ENCODE measurements around the gene MRGPRF.
A peak's percentile ranks its signal among the peaks of the same experiment; 100 is the strongest.

The MRGPRF gene, protein sequence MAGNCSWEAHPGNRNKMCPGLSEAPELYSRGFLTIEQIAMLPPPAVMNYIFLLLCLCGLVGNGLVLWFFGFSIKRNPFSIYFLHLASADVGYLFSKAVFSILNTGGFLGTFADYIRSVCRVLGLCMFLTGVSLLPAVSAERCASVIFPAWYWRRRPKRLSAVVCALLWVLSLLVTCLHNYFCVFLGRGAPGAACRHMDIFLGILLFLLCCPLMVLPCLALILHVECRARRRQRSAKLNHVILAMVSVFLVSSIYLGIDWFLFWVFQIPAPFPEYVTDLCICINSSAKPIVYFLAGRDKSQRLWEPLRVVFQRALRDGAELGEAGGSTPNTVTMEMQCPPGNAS

DNA sequence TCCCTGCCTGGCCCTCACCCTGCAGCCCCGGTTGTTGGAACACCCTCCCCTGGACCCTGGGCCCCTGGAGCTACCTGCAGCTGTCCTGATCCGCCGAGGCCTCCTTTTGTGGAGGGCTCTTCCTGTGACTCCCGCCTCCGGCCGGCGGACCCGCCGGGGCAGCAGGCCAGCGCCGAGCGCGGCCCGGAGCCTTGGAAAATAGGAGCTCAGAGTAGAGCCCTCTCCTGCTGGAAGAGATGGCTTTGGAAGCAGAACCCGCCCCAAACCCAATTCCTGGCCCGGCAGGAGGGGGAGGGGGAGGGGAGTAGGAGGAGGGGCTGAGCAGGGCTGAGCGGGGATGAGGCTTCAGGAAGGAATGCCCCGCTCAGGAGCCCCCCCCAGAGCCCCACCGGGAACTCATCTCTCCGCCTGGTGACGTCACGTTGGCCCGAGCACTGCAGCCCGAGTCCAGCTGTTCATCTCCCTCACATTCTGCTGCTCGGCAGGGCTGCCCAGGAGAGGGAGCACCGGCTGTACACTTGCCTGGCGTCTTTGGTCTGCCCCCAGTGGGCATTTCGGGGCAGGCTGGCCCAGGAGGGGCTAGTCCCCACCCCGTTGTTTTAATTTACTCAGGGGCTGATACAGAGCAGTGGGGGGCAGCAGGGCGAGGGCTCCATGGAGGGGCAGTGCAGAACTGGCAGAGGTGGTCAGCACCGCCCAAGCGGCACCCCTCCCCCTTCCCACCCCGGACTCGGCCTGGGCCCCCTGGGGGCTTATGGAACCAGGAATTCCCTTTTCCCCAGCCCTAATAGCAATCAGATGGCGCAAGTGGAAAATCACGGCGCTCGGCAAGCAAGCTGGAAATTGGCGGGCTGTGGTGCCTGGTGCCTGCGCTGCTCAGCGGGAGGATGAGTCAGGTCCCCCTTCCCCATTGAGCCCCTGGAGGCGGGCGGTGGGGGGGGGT, at the start of gene MRGPRF:
MRGPRF (minus strand) TSS at position 238 of the 943 bp plus-strand sequence. CDS start 3,345 bp downstream, outside the sequence.
- DNase-seq = peak; percentile 96

DNA sequence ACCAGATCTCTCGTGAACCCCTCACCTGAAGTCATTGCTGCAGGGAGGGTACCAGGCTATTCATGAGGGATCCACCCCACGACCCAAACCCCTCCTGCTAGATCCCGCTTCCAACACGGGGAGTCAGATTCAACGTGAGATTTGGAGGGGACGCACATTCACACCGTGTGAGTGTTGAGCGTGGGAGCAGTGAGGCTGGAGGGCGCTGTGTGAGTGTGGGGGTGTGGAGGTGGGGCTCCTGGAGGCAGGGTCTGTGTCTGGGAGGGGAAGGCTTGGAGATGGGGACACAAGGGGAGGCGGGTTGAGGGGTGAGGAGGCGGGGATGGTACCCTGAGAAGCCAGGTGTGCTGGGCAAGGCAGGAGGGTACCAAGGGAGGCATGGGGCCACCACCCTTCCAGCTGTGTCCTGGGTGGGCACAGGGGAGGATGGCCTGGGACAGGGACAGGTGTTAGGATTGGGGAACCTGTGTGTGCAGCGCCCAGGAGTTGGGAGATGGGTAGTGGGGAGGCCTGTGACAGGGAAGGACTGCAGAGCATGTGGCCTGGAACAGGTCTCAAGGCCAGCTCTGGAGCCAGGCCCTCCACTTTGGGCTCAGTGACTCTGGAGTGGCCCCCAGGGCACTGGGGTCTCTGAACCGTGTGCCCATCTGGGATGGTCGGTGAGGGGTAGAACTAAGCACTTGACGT, 49.3 kb upstream of the MRGPRF start:
- no peak for DNase-seq

GRCh38 chr11:69061713-69062053, 48.6 kb upstream of the MRGPRF start:
- no peak for DNase-seq

DNA sequence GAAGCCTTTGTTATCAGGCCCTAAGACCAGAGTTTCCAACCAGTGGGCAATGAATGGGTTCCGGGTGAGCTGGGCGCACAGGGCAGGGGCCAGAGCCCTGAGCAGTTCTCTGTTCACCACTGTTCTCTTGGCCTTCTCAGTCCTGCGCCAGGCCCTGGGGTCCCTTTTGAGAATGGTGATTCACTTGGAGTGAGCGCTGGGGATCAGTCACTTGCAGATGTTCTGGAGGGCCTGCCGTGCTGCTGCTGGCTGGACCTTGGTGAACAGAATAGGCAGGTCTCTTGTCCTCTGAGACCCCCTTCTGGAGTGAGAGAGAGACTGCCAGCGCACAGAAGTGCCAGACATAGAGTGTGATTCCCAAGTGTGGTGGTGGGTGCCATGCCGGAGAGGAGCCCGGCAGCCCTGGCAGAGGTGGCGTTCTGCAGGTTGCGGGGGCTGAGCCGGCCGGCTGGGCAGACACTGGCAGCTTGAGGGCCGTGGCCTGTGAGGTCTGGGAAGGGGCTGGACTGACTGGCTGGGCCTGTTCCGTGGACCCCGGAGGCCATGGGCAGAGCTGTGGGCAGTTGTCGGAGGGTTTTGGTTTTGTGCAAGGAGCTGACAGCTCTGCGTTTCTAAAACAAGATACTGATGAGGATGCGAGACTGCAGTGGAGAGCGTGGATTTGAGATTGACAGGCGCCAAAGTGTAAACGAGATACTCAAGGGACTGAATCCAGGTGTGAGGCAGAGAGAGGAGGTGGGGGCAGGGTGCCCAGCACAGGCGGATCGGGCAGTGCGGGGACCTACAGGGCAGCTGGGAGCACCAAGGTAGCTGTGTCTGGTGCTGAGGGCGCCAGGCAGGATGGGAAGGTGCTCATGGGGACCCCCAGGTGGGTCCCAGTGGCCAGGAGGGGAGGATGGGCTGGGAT, 48.0 kb upstream of the MRGPRF start:
- no peak for DNase-seq

DNA sequence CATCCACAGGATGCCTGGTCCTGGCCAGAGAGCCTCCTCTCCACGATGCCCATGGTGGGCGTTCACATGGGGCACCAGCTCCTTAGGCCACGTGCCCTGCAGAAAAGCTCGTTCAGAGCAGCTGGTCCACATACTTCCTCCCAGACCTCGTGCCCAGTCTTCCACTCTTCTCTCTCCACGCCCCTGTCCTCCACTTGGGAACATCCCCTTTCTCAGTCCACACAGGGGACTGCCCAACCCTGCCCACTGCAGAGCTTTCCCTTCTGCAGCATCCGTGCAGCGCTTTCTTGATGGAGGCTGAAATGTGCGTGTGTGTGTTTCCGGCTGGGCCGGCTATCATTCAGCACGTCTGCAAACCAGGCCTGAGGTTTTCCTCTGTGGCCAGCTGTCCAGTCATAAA, 46.9 kb upstream of the MRGPRF start:
- no peak for DNase-seq

GRCh38 chr11:69059429-69059828, 46.4 kb upstream of the MRGPRF start:
- DNase-seq = no peak

GRCh38 chr11:69058511-69059270, 45.6 kb upstream of the MRGPRF start:
- no peak for DNase-seq

DNA sequence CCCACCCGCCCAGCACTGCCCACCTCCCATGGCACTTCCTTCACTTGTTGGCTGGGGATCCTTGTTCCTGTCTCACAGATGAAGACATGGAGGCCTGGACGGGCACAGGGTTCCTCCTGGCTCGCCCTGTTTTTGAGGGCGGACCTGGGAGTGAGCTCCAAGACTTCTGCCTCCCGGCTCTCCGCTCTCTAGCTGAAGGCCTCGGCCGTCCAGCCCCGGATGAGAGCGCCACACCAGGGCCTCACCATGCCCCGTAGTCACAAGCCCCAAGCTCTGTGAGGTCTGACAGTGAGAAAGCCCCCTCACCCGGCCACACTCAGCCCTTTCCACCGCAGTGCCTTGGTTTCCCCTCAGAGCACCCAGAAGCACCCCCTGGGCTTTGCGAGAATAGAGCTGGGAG, 44.8 kb upstream of the MRGPRF start:
- no peak for DNase-seq

DNA sequence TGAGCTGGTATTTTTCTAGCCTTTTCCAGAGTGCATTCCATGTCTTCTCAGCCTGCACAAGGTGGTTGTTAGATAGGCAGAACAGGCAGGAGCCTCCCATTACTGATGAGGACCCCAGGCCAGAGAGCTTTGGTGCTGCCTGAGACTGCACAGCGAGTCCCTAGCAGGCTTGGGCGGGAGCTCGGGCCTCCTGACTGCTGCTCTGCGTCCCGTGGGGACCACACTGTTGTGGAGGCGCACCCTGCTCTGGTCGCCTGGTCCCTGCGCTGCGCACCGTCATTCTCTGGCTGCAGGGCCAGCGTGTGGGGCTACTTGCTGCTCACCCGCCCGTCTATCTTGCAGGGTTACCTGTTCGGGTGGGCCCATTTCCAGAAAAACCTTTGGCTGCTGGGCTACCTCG, 44.2 kb upstream of the MRGPRF start:
- no peak for DNase-seq

- DNase-seq = peak; percentile 65
These were observed 42.8 kb upstream of the MRGPRF start for GRCh38 chr11:69055598-69056516.

DNA sequence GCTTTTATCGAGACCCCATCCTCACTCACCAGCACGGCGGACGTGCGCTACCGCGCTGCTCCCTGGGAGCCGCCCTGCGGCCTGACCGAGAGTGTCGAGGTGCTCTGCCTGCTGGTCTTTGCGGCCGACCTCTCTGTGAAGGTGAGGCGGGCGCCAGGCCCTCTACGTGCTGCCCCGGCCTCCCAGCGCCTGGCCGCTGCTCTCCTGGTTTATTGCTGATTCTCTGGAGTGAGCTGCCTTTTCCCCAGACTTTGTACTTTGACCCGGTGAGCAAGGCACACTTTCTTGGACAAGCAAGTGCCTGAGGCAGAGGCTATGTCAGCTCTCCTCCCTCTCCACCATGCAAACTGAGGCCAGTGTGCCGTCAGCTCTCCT, 42.2 kb upstream of the MRGPRF start:
- no peak for DNase-seq

DNA sequence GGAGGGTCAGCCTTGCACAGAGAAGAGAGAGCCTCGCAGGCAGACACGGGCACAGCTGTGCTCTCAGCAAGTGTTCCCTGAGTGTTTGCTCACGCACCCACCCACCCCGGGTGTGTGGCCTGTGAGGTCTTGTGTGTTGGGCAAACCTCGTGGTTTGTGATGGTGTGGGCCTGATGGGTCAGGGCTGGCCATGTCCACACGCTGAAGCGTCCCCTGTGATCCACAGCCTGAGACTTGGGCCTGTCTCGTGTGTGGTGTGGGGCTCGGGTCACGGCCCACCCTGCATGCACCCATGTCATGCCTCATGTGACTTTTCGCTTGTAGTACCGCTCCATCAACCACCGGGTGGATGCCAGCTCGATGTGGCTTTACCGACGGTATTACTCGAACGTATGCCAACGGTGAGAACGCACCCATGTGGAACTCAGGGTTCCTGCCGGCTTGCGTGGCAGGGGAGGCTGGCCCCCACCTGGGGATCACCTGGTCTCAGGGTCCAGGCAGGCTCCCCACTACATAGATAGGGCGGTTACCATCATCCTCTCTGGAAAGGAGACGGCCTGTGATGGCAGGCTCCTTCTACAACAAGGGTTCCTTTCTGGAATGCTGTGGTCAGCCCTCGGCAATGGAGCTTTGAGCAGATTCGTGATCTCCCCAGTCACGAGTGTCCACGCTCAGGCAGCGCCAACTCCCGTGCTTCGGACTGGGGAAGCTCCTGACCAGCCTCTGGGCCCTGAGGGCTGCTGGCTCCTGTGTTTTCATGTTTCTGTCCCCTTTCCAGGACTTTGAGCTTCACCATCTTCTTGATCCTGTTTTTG, 41.6 kb upstream of the MRGPRF start:
- DNase-seq = no peak

GRCh38 chr11:69053546-69054396, 40.7 kb upstream of the MRGPRF start:
- DNase-seq = no peak

DNA sequence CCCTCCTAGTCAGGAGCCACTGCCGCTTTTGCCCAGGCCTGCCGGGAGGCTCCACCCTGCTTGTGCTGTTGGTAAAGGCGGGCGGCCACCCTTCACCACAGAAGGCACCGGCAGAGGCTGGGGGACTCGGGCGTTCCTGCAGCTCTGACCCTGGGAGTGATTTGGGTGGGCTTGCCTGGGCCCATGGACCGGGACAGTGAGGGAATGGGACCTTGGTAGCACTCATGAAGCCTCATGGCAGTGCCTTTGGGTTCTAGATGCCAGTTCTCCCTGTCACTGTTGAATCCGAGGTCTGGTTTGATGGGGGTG, 40.1 kb upstream of the MRGPRF start:
- DNase-seq = no peak

GRCh38 chr11:69052343-69053168, 39.5 kb upstream of the MRGPRF start:
- DNase-seq = no peak

DNA sequence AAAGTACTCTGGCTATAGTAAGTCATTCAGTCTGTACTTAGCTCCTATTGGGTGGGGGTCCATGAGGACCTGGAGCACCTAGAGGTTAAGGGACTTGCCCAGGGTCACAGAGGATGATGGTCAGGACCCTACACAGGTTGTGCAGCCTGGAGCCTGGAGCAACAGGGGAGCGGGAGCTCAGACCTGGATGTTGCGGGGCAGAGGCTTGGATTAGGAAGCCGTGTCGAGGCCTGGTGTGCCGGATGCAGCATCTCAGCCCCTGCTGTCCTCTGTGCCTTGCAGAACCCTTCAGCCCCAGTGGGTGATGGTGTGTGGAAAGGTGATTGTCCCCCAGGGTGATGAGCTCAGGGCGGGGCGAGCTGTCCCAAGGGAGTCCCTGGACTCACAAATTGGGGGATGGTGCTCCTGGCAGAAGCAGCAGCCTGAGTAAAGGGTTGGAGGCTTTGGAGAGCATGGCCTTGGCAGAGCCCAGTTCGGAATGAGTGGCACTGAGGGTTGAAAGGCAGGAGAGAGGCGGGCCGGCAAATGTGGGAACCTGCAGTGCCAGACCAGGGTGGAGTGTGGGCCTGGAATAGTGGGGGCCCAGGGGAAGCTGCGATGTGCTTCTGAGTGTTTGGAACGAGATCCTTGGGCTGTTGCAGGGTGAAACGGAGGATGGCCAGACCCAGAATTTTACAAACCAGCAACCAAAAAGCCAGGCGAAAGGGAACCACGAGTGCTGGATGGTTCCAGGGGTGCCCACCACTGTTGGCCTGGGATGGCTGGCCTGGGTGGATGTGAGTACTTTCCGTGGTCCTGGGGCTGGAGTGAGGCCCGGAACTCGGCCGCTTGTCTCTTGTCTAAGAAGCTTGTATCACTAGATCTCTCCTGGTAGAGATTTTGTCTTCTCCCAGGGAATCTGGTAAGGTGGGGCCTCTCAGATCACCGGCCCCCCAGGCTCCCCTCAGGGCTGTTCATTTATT, 38.6 kb upstream of the MRGPRF start:
- DNase-seq = no peak
